Liver (tissue), 9 donors: ENCODE results near the gene DHCR7. TPM values are rescaled to one million over a fixed set of nuclear protein-coding genes. Genes with fewer than 3 reads are reported as not detected.

Source experiments
- DNase-seq: peaks from one replicate; pipeline ENCODE4 v3.0.0-alpha.2; 2017; ENCODE audit warnings: low spot score
- H3K27ac ChIP-seq, 2 donors: one replicate each; pipeline ENCODE4 v1.7.0; 2013; ENCODE audit warnings: inconsistent platforms in 2 of 2, low read length in 2 of 2, control low read depth in 1 of 2, low read depth in 1 of 2, mild to moderate bottlenecking in 1 of 2
- H3K27me3 ChIP-seq, 4 donors: one replicate each; pipeline versions ENCODE4 v1.6.1 to v1.7.0; 2013; ENCODE audit warnings: low read length in 3 of 4, inconsistent platforms in 1 of 4, mild to moderate bottlenecking in 1 of 4, moderate library complexity in 1 of 4; ENCODE audit not compliant: control insufficient read depth in 4 of 4, insufficient read depth in 4 of 4
- H3K36me3 ChIP-seq, 4 donors: one replicate each; pipeline versions ENCODE4 v1.6.1 to v1.7.0; 2013; ENCODE audit warnings: low read length in 3 of 4, mild to moderate bottlenecking in 3 of 4, low read depth in 1 of 4, moderate library complexity in 1 of 4; ENCODE audit not compliant: control insufficient read depth in 4 of 4, insufficient read depth in 3 of 4
- H3K4me1 ChIP-seq, 4 donors: one replicate each; pipeline versions ENCODE4 v1.6.1 to v1.7.0; 2013; ENCODE audit warnings: low read length in 3 of 4, mild to moderate bottlenecking in 3 of 4, moderate library complexity in 1 of 4; ENCODE audit not compliant: control insufficient read depth in 4 of 4, insufficient read depth in 4 of 4
- H3K4me3 ChIP-seq, 3 donors: one replicate each; pipeline versions ENCODE4 v1.6.1 to v1.7.0; 2013; ENCODE audit warnings: low read length in 3 of 3, control low read depth in 1 of 3, low read depth in 1 of 3, mild to moderate bottlenecking in 1 of 3
- H3K9ac ChIP-seq, 2 donors: one replicate each; pipeline ENCODE4 v1.7.0; 2013; ENCODE audit warnings: low read length in 2 of 2, mild to moderate bottlenecking in 2 of 2, moderate library complexity in 2 of 2, control low read depth in 1 of 2, low read depth in 1 of 2
- H3K9me3 ChIP-seq, 4 donors: one replicate each; pipeline versions ENCODE4 v1.6.1 to v1.7.0; 2013; ENCODE audit warnings: low read length in 3 of 4; ENCODE audit not compliant: control insufficient read depth in 4 of 4
- EGR1 ChIP-seq, 2 donors: IDR thresholded peaks; 2 replicates each; pipeline ENCODE4 v1.6.1; 2016 to 2018; ENCODE audit warnings: antibody characterized with exemption in 2 of 2, low read depth in 2 of 2
- FOXA1 ChIP-seq: IDR thresholded peaks from 2 replicates; pipeline ENCODE4 v1.6.1; 2016; ENCODE audit warnings: antibody characterized with exemption
- FOXA2 ChIP-seq: IDR thresholded peaks from 2 replicates; pipeline ENCODE4 v1.6.1; 2016; ENCODE audit warnings: antibody characterized with exemption
- GABPA ChIP-seq, 2 donors: IDR thresholded peaks in 1 of 2; conservative IDR thresholded peaks in 1 of 2; 2 replicates each; pipeline ENCODE4 v1.6.1; 2016; ENCODE audit warnings: antibody characterized with exemption in 2 of 2, mild to moderate bottlenecking in 1 of 2, moderate library complexity in 1 of 2
- HNF4A ChIP-seq, 2 donors: conservative IDR thresholded peaks; 2 replicates each; pipeline ENCODE4 v1.6.1; 2016; ENCODE audit warnings: antibody characterized with exemption in 2 of 2, mild to moderate bottlenecking in 2 of 2
- JUND ChIP-seq, 2 donors: IDR thresholded peaks; 2 replicates each; pipeline ENCODE4 v1.6.1; 2016; ENCODE audit warnings: antibody characterized with exemption in 2 of 2
- NR2F2 ChIP-seq: IDR thresholded peaks from 2 replicates; pipeline ENCODE4 v1.6.1; 2016; ENCODE audit warnings: antibody characterized with exemption
- RAD21 ChIP-seq, 2 donors: IDR thresholded peaks; 2 replicates each; pipeline ENCODE4 v1.6.1; 2016; ENCODE audit warnings: antibody characterized with exemption in 2 of 2, mild to moderate bottlenecking in 2 of 2
- RXRA ChIP-seq, 2 donors: IDR thresholded peaks; 2 replicates each; pipeline ENCODE4 v1.6.1; 2017 to 2018; ENCODE audit warnings: antibody characterized with exemption in 2 of 2, mild to moderate bottlenecking in 1 of 2
- SP1 ChIP-seq: IDR thresholded peaks from 2 replicates; pipeline ENCODE4 v1.6.1; 2018; ENCODE audit warnings: antibody characterized with exemption, mild to moderate bottlenecking
- YY1 ChIP-seq: IDR thresholded peaks from 2 replicates; pipeline ENCODE4 v1.6.1; 2016; ENCODE audit warnings: antibody characterized with exemption, mild to moderate bottlenecking
- WGBS: extraction: QIAGEN DNeasy Blood & Tissue Kit; methylation state at CpG from one replicate; pipeline ENCODE4 v1.1.7; 2013; 5-methylcytosine and 5-hydroxymethylcytosine counted together
- polyA plus RNA-seq, 2 donors: library from polyadenylated mRNA; stranded (reverse) in 1 of 2; unstranded in 1 of 2; fragments of 200-250 nt in 1 of 2; fragments of >200 nt in 1 of 2; fragmentation: Nextera tagmentation in 1 of 2; extraction: Ambion mirVana in 1 of 2; gene quantifications; one replicate each; pipeline versions ENCODE4 v1.2.1 to v1.2.3, GENCODE V29; 2013 to 2015
- total RNA-seq, 2 donors: library from RNA; depleted of rRNA; stranded (reverse); fragments of >200 nt; gene quantifications; one replicate each; pipeline ENCODE4 v1.2.3, GENCODE V29; 2014
- TF ChIP-seq, protein P1 (sequence below): IDR thresholded peaks from 2 replicates; pipeline ENCODE4 v1.6.1; 2016; ENCODE audit warnings: antibody characterized with exemption
- TF ChIP-seq, protein P2 (sequence below): IDR thresholded peaks from 2 replicates; pipeline ENCODE4 v1.6.1; 2016; ENCODE audit warnings: antibody characterized with exemption, mild to moderate bottlenecking
- donor health status: healthy.
- donor health status: healthy.
- donor health status: healthy.
- donor health status: healthy.
- donor health status: healthy.

The DHCR7 gene
- total and polyA plus RNA-seq, 4 donors = 56.9 to 224 (median 172) TPM

DNA sequence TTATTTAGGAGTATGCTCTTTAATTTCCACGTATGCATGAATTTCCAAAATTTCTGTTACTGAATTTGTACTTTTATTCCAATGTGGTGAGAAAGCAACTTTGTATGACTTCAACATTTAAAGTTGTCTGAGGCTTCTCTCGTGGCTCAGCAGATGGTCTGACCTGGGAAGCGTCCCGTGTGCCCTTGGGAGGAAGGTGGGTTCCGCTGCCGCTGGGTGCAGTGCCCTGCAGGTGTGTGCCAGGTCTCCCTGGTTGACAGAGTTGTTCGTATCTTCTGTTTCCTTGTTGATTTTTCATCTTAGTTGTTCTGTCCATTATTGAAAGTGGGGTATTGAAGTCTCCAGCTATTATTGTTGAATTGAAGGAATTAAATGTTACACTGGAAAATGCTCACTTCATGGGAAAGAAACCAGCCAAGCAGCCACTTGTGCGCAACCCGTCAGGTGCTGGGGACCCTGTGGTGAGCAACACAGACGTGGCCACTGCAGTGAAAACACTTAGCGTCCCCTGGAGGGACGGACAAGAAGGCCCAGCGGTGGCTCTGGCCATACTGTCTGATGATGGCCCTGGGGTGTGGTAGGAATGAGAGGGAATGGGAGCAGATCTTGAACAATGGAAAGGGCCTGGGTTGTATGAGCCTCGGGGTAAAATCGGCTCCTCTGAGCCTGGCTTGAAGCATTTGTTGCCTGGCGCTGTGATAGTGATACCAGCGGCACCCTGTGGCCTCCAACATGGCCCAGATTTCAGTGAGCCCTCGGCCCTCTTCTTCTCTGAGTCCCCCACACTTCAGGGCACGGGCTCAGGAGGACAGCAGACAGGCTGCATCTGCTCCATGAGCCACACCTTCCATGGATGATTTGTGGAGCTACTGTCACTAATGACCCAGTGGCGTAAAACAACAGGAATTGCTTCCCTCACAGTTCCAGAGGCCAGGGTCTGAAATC, 47.4 kb upstream of the DHCR7 start:
- WGBS = 98% methylated on average over 20 of the region's 20 CpGs
- H3K4me1 ChIP-seq = peaks cover 0 to 4% (median under 1%) of the 10 kb centered on the region in 4 donors
- TF ChIP-seq, protein P1, sequence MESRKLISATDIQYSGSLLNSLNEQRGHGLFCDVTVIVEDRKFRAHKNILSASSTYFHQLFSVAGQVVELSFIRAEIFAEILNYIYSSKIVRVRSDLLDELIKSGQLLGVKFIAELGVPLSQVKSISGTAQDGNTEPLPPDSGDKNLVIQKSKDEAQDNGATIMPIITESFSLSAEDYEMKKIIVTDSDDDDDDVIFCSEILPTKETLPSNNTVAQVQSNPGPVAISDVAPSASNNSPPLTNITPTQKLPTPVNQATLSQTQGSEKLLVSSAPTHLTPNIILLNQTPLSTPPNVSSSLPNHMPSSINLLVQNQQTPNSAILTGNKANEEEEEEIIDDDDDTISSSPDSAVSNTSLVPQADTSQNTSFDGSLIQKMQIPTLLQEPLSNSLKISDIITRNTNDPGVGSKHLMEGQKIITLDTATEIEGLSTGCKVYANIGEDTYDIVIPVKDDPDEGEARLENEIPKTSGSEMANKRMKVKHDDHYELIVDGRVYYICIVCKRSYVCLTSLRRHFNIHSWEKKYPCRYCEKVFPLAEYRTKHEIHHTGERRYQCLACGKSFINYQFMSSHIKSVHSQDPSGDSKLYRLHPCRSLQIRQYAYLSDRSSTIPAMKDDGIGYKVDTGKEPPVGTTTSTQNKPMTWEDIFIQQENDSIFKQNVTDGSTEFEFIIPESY = no peak
- TF ChIP-seq FOXA2 = no peak
- no peak for TF ChIP-seq NR2F2
- no peak for TF ChIP-seq HNF4A (conservative IDR thresholded peaks at IDR 0.05)

DNA sequence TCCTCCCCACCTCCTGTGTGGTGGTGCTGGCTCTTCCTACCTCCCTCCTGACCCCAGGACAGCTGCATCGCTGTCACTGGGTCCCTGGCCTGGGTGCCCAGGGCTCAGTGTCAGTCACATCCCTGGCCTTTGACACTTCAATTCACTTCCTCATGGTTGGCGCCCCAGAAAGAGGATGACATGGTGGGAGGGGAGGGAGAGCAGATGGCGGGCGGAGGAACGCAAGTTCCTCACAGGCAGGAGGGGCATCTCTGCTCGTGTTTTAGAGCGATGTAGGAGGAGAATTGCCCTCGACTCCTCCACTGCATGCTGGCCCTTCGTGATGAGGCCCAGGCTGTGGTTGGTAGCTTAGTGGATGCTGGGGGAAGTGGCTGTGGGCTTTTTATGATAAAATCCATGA, 43.7 kb upstream of the DHCR7 start:
- no peaks in the 10 kb centered on the region for H3K9me3 ChIP-seq
- H3K4me1 ChIP-seq = no peaks in the 10 kb centered on the region
- 94% methylated on average over 9 of the region's 9 CpGs for WGBS
- H3K27ac ChIP-seq = no peak overlapping the region
- no peak overlapping the region for H3K4me3 ChIP-seq
- TF ChIP-seq FOXA1 (no peak), GABPA (IDR thresholded peaks at IDR 0.05 in 1 of 2, conservative IDR thresholded peaks at IDR 0.05 in 1 of 2) (no peak), FOXA2 (no peak), JUND (IDR thresholded peaks at IDR 0.05) (no peak), YY1 (no peak), SP1 (no peak), RAD21 (IDR thresholded peaks at IDR 0.05) (no peak), EGR1 (IDR thresholded peaks at IDR 0.05; ENCODE audit: low read depth in 2 of 2) (no peak), RXRA (IDR thresholded peaks at IDR 0.05) (no peak)
- TF ChIP-seq, protein P2, sequence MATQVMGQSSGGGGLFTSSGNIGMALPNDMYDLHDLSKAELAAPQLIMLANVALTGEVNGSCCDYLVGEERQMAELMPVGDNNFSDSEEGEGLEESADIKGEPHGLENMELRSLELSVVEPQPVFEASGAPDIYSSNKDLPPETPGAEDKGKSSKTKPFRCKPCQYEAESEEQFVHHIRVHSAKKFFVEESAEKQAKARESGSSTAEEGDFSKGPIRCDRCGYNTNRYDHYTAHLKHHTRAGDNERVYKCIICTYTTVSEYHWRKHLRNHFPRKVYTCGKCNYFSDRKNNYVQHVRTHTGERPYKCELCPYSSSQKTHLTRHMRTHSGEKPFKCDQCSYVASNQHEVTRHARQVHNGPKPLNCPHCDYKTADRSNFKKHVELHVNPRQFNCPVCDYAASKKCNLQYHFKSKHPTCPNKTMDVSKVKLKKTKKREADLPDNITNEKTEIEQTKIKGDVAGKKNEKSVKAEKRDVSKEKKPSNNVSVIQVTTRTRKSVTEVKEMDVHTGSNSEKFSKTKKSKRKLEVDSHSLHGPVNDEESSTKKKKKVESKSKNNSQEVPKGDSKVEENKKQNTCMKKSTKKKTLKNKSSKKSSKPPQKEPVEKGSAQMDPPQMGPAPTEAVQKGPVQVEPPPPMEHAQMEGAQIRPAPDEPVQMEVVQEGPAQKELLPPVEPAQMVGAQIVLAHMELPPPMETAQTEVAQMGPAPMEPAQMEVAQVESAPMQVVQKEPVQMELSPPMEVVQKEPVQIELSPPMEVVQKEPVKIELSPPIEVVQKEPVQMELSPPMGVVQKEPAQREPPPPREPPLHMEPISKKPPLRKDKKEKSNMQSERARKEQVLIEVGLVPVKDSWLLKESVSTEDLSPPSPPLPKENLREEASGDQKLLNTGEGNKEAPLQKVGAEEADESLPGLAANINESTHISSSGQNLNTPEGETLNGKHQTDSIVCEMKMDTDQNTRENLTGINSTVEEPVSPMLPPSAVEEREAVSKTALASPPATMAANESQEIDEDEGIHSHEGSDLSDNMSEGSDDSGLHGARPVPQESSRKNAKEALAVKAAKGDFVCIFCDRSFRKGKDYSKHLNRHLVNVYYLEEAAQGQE = no peak
- TF ChIP-seq, protein P1 = no peak
- H3K27me3 ChIP-seq = no peaks in the 10 kb centered on the region
- peaks cover 6 to 55% (median 20%) of the 10 kb centered on the region in 4 donors for H3K36me3 ChIP-seq
- no peak overlapping the region for H3K9ac ChIP-seq
- no peak for DNase-seq

More for the DNA sequence above, 47.4 kb upstream of the DHCR7 start:
- Histone ChIP-seq H3K9me3 (no peaks in the 10 kb centered on the region), H3K4me3 (no peak overlapping the region), H3K27ac (no peak overlapping the region), H3K27me3 (no peaks in the 10 kb centered on the region), H3K9ac (no peak overlapping the region), H3K36me3 (peaks cover 6 to 64% (median 36%) of the 10 kb centered on the region in 4 donors)
- DNase-seq = no peak
